ENCODE results near the gene KLHDC1. TPM values are rescaled to one million over a fixed set of nuclear protein-coding genes. Genes with fewer than 3 reads are reported as not detected.
"Not testable (repeated sequence)": the region's sequence is repeated elsewhere in the genome, so short reads cannot be mapped to it uniquely, and the experiment has no call there.

KLHDC1 gene
- total RNA-seq, 1 experiment from 2014 or later, result 1.7 TPM

GRCh38 chr14:49733836-49734235 lies 40.9 kb downstream of the KLHDC1 start:
- Histone ChIP-seq H3K9me2 (replicated peaks; ENCODE audit: insufficient read depth, low read length) (no peaks in the 10 kb centered on the region), H2AFZ (ENCODE audit: low read length) (no peak overlapping the region), H3K4me3 (ENCODE audit: low read length) (no peak overlapping the region), H3K9me3 (ENCODE audit: low read length) (no peaks in the 10 kb centered on the region), H3K36me3 (ENCODE audit: insufficient read depth, low read length) (no peaks in the 10 kb centered on the region), H3K79me2 (ENCODE audit: low read length) (no peaks in the 10 kb centered on the region), H4K20me1 (ENCODE audit: insufficient read depth, low read depth, low read length) (no peaks in the 10 kb centered on the region), H3K4me2 (ENCODE audit: low read depth, low read length, poor library complexity, severe bottlenecking) (no peak overlapping the region), H3K27me3 (ENCODE audit: low read length) (no peaks in the 10 kb centered on the region), H3K4me1 (ENCODE audit: low read length) (no peaks in the 10 kb centered on the region), H3K27ac (ENCODE audit: low read length) (no peak overlapping the region), H3K9ac (ENCODE audit: low read length) (no peak overlapping the region)
- no peak for DNase-seq

- H3K36me3 ChIP-seq (ENCODE audit: insufficient read depth, low read length); DNase-seq; H3K79me2 ChIP-seq (ENCODE audit: low read length); H3K9me3 ChIP-seq (ENCODE audit: low read length); H3K4me1 ChIP-seq (ENCODE audit: low read length); H4K20me1 ChIP-seq (ENCODE audit: insufficient read depth, low read depth, low read length); H3K4me3 ChIP-seq (ENCODE audit: low read length); H3K4me2 ChIP-seq (ENCODE audit: low read depth, low read length, poor library complexity, severe bottlenecking); H3K27ac ChIP-seq (ENCODE audit: low read length); H2AFZ ChIP-seq (ENCODE audit: low read length); H3K9me2 ChIP-seq (replicated peaks; ENCODE audit: insufficient read depth, low read length); H3K27me3 ChIP-seq (ENCODE audit: low read length); H3K9ac ChIP-seq (ENCODE audit: low read length): not testable (repeated sequence)
These were observed 42.7 kb downstream of the KLHDC1 start for GRCh38 chr14:49735669-49736068.

GRCh38 chr14:49745191-49745590 lies 52.3 kb downstream of the KLHDC1 start:
- no peak overlapping the region for H2AFZ ChIP-seq (ENCODE audit: low read length)
- H3K9me2 ChIP-seq (replicated peaks; ENCODE audit: insufficient read depth, low read length), result no peaks in the 10 kb centered on the region
- H3K4me3 ChIP-seq (ENCODE audit: low read length), result no peak overlapping the region
- peaks cover 2% of the 10 kb centered on the region; the same call in 1 of the 2 replicates for H3K4me1 ChIP-seq (ENCODE audit: low read length)
- no peak overlapping the region for H3K9ac ChIP-seq (ENCODE audit: low read length)
- H3K9me3 ChIP-seq (ENCODE audit: low read length), result no peaks in the 10 kb centered on the region
- H3K4me2 ChIP-seq (ENCODE audit: low read depth, low read length, poor library complexity, severe bottlenecking), result no peak overlapping the region
- H3K79me2 ChIP-seq (ENCODE audit: low read length), result no peaks in the 10 kb centered on the region
- no peak overlapping the region for H3K27ac ChIP-seq (ENCODE audit: low read length)
- no peaks in the 10 kb centered on the region for H3K36me3 ChIP-seq (ENCODE audit: insufficient read depth, low read length)
- H3K27me3 ChIP-seq (ENCODE audit: low read length), result no peaks in the 10 kb centered on the region
- DNase-seq, result no peak
- no peaks in the 10 kb centered on the region for H4K20me1 ChIP-seq (ENCODE audit: insufficient read depth, low read depth, low read length)

- H3K9me3 ChIP-seq (ENCODE audit: low read length); H2AFZ ChIP-seq (ENCODE audit: low read length); H3K79me2 ChIP-seq (ENCODE audit: low read length); H3K4me3 ChIP-seq (ENCODE audit: low read length); H3K4me1 ChIP-seq (ENCODE audit: low read length); H3K27ac ChIP-seq (ENCODE audit: low read length); H3K4me2 ChIP-seq (ENCODE audit: low read depth, low read length, poor library complexity, severe bottlenecking); DNase-seq; H3K36me3 ChIP-seq (ENCODE audit: insufficient read depth, low read length); H4K20me1 ChIP-seq (ENCODE audit: insufficient read depth, low read depth, low read length); H3K27me3 ChIP-seq (ENCODE audit: low read length); H3K9me2 ChIP-seq (replicated peaks; ENCODE audit: insufficient read depth, low read length); H3K9ac ChIP-seq (ENCODE audit: low read length): not testable (repeated sequence)
These were observed 53.6 kb downstream of the KLHDC1 start for GRCh38 chr14:49746476-49746875.

GRCh38 chr14:49754570-49755097 lies 61.7 kb downstream of the KLHDC1 start:
- Histone ChIP-seq H2AFZ (ENCODE audit: low read length) (no peak overlapping the region), H3K4me2 (ENCODE audit: low read depth, low read length, poor library complexity, severe bottlenecking) (no peak overlapping the region), H3K79me2 (ENCODE audit: low read length) (no peaks in the 10 kb centered on the region), H3K9ac (ENCODE audit: low read length) (no peak overlapping the region), H3K36me3 (ENCODE audit: insufficient read depth, low read length) (no peaks in the 10 kb centered on the region), H3K4me3 (ENCODE audit: low read length) (no peak overlapping the region), H3K27ac (ENCODE audit: low read length) (no peak overlapping the region), H3K27me3 (ENCODE audit: low read length) (no peaks in the 10 kb centered on the region), H3K4me1 (ENCODE audit: low read length) (peaks cover 4% of the 10 kb centered on the region; the same call in 1 of the 2 replicates), H3K9me3 (ENCODE audit: low read length) (no peaks in the 10 kb centered on the region), H4K20me1 (ENCODE audit: insufficient read depth, low read depth, low read length) (no peaks in the 10 kb centered on the region), H3K9me2 (replicated peaks; ENCODE audit: insufficient read depth, low read length) (no peaks in the 10 kb centered on the region)
- no peak for DNase-seq

- H2AFZ ChIP-seq (ENCODE audit: low read length), result no peak overlapping the region
- H3K9me3 ChIP-seq (ENCODE audit: low read length), result no peaks in the 10 kb centered on the region
- H4K20me1 ChIP-seq (ENCODE audit: insufficient read depth, low read depth, low read length), result no peaks in the 10 kb centered on the region
- H3K36me3 ChIP-seq (ENCODE audit: insufficient read depth, low read length), result no peaks in the 10 kb centered on the region
- peaks cover under 1% of the 10 kb centered on the region; the same call in 1 of the 2 replicates for H3K4me1 ChIP-seq (ENCODE audit: low read length)
- no peak overlapping the region for H3K4me2 ChIP-seq (ENCODE audit: low read depth, low read length, poor library complexity, severe bottlenecking)
- no peak overlapping the region for H3K4me3 ChIP-seq (ENCODE audit: low read length)
- no peaks in the 10 kb centered on the region for H3K27me3 ChIP-seq (ENCODE audit: low read length)
- no peaks in the 10 kb centered on the region for H3K9me2 ChIP-seq (replicated peaks; ENCODE audit: insufficient read depth, low read length)
- H3K9ac ChIP-seq (ENCODE audit: low read length), result no peak overlapping the region
- no peak for DNase-seq
- H3K79me2 ChIP-seq (ENCODE audit: low read length), result no peaks in the 10 kb centered on the region
- H3K27ac ChIP-seq (ENCODE audit: low read length), result no peak overlapping the region
These were observed 62.5 kb downstream of the KLHDC1 start for GRCh38 chr14:49755378-49755777.

GRCh38 chr14:49761839-49762551 lies 69.1 kb downstream of the KLHDC1 start:
- Histone ChIP-seq H2AFZ (ENCODE audit: low read length) (no peak overlapping the region), H3K9me2 (replicated peaks; ENCODE audit: insufficient read depth, low read length) (no peaks in the 10 kb centered on the region), H3K27ac (ENCODE audit: low read length) (no peak overlapping the region), H3K27me3 (ENCODE audit: low read length) (no peaks in the 10 kb centered on the region), H3K36me3 (ENCODE audit: insufficient read depth, low read length) (no peaks in the 10 kb centered on the region), H3K9me3 (ENCODE audit: low read length) (no peaks in the 10 kb centered on the region), H3K4me1 (ENCODE audit: low read length) (peaks cover 9% of the 10 kb centered on the region), H4K20me1 (ENCODE audit: insufficient read depth, low read depth, low read length) (no peaks in the 10 kb centered on the region), H3K9ac (ENCODE audit: low read length) (no peak overlapping the region), H3K79me2 (ENCODE audit: low read length) (no peaks in the 10 kb centered on the region), H3K4me2 (ENCODE audit: low read depth, low read length, poor library complexity, severe bottlenecking) (no peak overlapping the region), H3K4me3 (ENCODE audit: low read length) (no peak overlapping the region)
- DNase-seq, result no peak

GRCh38 chr14:49766839-49767238 lies 73.9 kb downstream of the KLHDC1 start:
- no peaks in the 10 kb centered on the region for H3K27me3 ChIP-seq (ENCODE audit: low read length)
- peak; percentile 59 for DNase-seq
- H3K4me3 ChIP-seq (ENCODE audit: low read length), result peak overlapping the region; percentile 89
- no peaks in the 10 kb centered on the region for H3K9me3 ChIP-seq (ENCODE audit: low read length)
- peak overlapping the region; percentile 97; the same call in 1 of the 2 replicates for H2AFZ ChIP-seq (ENCODE audit: low read length)
- H3K9me2 ChIP-seq (replicated peaks; ENCODE audit: insufficient read depth, low read length), result no peaks in the 10 kb centered on the region
- H4K20me1 ChIP-seq (ENCODE audit: insufficient read depth, low read depth, low read length), result no peaks in the 10 kb centered on the region; the same call in 1 of the 2 replicates
- H3K79me2 ChIP-seq (ENCODE audit: low read length), result peaks cover 37% of the 10 kb centered on the region
- peaks cover under 1% of the 10 kb centered on the region; the same call in 1 of the 2 replicates for H3K36me3 ChIP-seq (ENCODE audit: insufficient read depth, low read length)
- H3K27ac ChIP-seq (ENCODE audit: low read length), result peak overlapping the region; percentile 91
- H3K9ac ChIP-seq (ENCODE audit: low read length), result peak overlapping the region; percentile 88
- peak overlapping the region; percentile 74 for H3K4me2 ChIP-seq (ENCODE audit: low read depth, low read length, poor library complexity, severe bottlenecking)
- H3K4me1 ChIP-seq (ENCODE audit: low read length), result peaks cover 47% of the 10 kb centered on the region
